ENCODE measurements around the gene PCSK4.

Gene PCSK4

DNA sequence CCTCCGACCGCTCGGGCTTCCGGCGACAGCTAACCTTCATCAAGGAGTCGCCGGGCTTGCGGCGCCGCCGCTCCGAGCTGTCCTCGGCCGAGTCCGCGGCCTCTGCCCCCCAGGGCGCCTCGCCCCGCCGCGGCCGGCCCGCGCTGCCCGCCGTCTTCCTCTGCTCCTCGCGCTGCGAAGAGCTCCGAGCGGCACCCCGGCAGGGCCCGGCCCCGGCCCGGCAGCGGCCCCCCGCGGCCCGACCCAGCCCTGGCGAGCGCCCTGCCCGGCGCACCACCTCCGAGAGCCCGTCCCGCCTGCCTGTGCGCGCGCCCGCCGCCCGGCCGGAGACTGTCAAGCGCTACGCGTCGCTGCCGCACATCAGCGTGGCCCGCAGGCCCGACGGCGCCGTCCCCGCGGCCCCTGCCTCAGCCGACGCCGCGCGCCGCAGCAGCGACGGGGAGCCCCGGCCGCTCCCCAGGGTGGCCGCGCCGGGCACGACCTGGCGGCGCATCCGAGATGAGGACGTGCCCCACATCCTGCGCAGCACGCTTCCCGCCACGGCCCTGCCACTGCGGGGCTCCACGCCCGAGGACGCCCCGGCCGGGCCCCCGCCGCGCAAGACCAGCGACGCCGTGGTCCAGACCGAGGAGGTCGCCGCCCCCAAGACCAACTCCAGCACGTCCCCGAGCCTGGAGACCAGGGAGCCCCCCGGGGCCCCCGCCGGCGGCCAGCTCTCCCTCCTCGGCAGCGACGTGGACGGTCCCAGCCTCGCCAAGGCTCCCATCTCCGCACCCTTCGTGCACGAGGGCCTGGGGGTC is 20.7 kb downstream of the PCSK4 start:
- no peak for DNase-seq

DNA sequence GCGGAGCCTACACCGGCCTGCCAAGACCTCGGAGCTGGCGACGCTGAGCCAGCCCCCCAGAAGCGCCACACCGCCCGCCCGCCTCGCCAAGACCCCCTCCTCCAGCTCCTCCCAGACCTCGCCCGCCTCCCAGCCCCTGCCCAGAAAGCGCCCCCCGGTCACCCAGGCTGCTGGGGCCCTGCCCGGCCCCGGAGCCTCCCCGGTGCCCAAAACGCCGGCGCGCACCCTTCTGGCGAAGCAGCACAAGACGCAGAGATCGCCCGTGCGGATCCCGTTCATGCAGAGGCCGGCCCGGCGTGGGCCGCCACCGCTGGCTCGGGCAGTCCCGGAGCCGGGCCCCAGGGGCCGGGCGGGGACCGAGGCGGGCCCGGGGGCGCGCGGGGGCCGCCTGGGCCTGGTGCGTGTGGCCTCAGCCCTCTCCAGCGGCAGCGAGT is 21.3 kb downstream of the PCSK4 start:
- DNase-seq, result peak; percentile 53

DNA sequence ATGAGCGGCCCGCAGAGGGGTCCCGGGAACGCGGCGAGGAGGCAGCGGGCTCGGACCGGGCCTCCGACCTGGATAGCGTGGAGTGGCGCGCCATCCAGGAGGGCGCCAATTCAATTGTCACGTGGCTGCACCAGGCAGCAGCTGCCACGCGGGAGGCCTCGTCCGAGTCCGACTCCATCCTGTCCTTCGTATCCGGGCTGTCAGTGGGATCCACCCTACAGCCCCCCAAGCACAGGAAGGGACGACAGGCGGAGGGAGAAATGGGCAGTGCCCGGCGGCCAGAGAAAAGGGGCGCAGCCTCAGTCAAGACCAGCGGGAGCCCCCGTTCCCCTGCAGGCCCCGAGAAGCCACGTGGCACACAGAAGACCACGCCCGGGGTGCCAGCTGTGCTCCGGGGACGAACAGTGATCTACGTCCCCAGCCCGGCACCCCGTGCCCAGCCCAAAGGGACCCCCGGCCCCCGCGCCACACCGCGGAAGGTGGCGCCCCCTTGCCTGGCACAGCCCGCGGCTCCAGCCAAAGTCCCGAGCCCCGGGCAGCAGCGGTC is 21.8 kb downstream of the PCSK4 start:
- DNase-seq, result no peak

DNA sequence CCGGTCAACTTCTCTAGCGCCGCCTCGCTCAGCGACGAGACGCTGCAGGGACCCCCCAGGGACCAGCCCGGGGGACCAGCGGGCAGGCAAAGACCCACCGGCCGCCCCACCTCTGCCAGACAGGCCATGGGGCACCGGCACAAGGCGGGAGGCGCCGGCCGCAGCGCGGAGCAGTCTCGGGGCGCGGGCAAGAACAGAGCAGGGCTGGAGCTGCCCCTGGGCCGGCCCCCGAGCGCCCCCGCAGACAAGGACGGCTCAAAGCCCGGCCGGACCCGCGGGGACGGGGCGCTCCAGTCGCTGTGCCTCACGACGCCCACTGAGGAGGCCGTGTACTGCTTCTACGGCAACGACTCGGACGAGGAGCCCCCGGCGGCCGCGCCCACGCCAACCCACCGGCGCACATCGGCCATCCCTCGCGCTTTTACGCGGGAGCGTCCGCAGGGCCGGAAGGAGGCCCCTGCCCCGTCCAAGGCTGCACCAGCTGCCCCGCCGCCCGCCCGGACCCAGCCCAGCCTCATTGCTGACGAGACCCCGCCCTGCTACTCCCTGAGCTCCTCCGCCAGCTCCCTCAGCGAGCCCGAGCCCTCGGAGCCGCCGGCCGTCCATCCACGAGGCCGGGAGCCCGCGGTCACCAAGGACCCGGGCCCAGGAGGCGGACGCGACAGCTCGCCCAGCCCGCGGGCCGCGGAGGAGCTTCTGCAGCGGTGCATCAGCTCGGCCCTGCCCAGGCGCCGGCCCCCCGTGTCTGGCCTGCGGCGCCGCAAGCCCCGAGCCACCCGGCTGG is 22.5 kb downstream of the PCSK4 start:
- DNase-seq, result no peak

DNA sequence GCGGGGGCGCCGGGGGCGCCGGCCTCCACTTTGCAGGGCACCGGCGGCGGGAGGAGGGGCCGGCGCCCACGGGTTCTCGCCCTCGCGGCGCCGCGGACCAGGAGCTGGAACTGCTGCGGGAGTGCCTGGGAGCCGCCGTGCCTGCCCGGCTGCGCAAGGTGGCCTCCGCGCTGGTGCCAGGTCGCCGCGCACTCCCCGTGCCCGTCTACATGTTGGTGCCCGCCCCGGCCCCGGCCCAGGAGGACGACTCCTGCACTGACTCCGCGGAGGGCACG is 23.0 kb downstream of the PCSK4 start:
- no peak for DNase-seq

DNA sequence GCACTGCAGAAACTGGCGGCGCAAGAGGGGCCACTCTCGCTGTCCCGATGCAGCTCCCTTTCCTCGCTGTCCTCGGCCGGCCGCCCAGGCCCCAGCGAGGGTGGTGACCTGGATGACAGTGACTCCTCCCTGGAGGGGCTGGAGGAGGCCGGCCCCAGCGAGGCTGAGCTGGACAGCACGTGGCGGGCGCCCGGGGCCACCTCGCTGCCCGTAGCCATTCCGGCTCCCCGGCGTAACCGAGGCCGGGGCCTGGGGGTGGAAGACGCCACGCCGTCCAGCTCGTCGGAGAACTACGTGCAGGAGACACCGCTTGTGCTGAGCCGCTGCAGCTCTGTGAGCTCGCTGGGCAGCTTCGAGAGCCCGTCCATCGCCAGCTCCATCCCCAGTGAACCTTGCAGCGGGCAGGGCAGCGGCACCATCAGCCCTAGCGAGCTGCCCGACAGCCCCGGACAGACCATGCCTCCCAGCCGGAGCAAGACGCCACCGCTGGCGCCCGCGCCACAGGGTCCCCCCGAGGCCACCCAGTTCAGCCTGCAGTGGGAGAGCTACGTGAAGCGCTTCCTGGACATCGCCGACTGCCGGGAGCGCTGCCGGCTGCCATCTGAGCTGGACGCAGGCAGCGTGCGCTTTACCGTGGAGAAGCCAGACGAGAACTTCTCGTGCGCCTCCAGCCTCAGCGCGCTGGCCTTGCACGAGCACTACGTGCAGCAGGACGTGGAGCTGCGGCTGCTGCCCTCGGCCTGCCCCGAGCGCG is 23.5 kb downstream of the PCSK4 start:
- no peak for DNase-seq

DNA sequence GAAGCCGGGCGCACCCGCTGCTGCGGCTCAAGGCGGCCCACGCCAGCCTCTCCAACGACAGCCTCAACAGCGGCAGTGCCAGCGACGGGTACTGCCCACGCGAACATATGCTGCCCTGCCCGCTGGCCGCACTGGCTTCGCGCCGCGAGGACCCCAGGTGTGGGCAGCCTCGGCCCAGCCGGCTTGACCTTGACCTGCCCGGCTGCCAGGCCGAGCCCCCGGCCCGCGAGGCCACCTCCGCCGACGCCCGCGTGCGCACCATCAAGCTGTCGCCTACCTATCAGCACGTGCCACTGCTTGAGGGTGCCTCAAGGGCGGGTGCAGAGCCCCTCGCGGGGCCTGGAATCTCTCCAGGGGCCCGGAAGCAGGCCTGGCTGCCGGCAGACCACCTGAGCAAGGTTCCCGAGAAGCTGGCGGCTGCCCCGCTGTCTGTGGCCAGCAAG is 24.1 kb downstream of the PCSK4 start:
- no peak for DNase-seq

DNA sequence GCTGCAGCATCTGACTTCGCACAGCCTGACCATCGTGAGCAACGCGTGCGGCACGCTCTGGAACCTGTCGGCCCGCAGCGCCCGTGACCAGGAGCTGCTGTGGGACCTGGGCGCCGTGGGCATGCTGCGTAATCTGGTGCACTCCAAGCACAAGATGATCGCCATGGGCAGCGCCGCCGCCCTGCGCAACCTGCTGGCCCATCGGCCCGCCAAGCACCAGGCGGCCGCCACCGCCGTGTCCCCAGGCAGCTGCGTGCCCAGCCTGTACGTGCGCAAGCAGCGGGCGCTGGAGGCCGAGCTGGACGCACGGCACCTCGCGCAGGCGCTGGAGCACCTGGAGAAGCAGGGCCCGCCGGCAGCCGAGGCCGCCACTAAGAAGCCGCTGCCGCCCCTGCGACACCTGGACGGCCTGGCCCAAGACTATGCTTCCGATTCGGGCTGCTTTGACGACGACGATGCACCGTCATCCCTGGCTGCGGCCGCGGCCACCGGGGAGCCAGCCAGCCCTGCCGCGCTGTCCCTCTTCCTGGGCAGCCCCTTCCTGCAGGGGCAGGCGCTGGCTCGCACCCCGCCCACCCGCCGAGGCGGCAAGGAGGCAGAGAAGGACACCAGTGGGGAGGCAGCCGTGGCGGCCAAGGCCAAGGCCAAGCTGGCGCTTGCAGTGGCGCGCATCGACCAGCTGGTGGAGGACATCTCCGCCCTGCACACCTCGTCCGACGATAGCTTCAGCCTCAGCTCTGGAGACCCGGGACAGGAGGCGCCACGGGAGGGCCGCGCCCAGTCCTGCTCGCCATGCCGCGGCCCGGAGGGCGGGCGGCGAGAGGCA is 24.7 kb downstream of the PCSK4 start:
- no peak for DNase-seq

DNA sequence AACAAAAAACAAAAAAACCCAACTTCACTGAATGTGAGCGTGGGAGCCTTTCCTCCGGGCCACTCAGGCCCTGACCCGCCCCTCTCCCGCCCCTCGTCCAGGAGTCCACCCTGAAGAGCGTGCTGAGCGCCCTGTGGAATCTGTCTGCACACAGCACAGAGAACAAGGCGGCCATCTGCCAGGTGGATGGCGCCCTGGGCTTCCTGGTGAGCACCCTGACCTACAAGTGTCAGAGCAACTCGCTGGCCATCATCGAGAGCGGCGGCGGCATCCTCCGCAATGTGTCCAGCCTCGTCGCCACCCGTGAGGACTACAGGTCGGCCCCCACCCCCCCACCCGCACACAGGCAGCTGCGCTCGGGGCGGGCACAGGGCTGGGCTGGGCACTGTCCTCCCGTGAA is 28.3 kb downstream of the PCSK4 start:
- DNase-seq, result no peak

DNA sequence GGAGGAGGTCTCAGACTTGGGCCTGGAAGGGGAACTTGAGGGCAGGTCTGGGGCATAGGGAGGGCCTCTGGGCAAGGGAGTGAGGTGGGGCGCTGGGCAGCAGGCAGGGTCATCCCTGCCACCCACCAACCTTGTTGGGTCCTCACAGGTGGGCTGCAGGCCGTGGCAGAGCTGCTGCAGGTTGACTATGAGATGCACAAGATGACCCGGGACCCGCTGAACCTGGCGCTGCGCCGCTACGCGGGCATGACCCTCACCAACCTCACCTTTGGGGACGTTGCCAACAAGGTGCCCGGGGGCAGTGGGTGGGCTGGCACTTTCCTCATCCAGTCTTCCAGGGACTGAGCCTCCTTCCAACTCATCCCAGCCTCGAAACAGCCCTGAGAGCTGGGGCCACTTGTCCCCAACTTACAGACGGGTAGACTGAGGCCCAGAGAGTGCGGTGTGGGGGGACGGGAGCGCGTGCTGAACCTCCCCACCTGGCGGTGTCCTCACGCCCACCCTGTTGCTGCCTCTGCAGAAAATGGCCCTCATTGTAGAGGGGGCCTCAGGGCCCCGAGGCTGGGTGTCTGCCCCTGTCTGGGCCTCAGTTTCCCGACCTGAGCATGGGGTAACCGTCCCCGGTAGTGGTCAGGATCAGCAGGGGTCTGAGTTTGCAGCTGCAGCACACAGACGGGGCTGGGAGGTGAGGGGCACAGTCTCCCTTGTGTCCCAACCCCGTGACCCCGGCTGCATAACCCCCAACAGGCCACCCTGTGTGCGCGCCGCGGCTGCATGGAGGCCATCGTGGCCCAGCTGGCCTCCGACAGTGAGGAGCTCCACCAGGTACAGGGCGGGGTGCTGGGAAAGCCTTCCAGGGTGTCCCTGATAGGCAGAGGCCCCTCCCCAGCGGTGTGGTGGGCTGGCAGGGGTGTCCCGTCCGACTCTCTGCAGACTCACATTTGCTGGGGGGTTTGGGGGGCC is 29.8 kb downstream of the PCSK4 start:
- no peak for DNase-seq

DNA sequence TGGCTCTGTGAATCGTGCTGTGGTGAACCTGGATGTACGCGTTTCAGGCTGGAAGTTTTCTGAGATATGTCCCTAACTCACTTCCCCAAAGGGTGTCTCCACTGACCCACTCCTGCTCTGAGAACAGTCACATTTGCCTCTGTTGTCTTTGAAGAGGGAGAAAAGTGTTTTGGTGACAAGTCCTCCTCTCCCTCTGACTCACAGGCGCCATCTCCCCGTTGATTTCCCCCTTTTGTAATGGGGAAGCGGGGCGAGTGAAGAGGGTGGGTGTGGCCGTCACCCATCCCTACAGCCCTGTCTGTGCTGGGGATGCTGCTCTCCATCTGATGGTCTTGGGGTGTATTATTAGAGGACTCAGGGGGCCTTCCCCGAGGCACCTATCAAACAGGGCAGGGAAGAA is 30.7 kb downstream of the PCSK4 start:
- DNase-seq, result no peak

DNA sequence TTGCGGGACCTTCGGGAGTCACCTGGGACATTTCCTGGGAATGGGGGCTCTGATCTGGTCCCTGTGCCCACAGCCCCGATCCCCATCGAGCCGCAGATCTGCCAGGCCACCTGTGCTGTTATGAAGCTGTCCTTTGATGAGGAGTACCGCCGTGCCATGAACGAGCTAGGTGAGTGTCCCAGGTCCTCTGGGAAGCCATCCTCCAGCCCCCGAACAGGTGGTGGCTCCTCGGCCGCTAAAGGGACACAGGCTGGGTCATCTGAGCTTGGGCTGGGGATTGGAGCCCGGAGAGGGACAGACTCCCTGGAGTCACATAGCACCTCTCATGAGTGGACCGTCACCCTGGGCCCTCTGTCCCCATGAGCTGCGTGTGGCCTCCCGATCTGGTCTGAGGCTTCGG is 32.3 kb downstream of the PCSK4 start:
- no peak for DNase-seq

DNA sequence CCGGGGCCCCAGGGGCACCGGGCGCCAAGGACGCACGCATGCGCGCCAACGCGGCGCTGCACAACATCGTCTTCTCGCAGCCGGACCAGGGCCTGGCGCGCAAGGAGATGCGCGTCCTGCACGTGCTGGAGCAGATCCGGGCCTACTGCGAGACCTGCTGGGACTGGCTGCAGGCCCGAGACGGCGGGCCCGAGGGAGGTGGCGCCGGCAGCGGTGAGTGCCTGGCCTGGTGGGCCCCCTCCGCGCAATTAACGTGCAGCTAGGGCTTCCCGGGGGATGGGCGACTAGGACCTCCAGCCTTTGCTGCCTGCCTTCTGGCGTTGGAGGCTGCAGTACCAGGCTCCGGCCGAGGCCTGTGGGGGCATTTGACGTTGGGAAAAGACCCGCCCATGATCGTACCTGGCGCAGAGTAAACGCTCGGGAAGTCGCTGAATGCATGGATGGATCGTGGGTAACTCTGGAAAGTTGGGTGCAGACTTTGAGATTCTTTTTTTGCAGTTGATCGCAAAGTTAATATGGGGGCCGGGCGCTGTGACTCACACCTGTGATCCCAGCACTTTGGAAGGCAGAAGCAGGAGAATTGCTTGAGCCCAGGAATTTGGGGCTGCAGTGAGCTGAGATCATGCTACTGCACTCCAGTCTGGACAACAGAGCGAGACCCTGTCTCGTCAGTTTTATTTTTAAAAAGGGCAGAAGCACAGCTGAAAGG is 33.0 kb downstream of the PCSK4 start:
- no peak for DNase-seq

DNA sequence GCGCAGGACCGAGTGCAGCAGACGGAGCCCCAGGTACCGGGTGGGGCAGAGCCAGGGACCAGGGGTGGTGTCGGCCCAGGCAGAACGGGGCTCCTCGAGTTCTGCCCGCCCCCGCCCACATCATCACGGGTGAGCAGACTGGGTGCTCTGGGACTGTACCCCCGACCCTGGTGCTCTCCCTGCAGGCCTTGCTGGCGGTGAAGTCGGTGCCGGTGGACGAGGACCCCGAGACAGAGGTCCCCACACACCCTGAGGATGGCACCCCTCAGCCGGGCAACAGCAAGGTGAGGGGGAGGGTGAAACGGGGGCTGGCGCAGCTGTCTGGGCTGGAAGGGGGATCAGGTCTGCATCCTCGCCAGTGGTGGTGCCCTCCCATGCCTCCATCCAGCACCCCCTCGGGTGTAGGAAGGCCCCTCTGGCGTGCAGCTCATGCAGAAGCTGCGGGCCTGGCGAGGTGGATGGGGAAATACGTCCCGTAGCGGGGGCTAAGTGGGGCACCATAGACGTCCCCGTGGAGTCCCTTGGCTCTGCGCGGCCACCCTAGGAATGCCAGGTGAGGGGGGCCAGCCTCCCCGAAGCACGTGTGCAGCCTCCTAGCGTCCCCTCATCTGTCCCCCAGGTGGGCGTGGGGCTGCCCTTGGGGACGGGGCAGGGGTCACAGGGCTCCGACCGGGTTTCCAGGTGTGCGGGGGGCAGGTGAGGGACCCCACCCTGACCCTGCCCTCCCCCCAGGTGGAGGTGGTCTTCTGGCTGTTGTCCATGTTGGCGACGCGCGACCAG is 33.8 kb downstream of the PCSK4 start:
- no peak for DNase-seq

DNA sequence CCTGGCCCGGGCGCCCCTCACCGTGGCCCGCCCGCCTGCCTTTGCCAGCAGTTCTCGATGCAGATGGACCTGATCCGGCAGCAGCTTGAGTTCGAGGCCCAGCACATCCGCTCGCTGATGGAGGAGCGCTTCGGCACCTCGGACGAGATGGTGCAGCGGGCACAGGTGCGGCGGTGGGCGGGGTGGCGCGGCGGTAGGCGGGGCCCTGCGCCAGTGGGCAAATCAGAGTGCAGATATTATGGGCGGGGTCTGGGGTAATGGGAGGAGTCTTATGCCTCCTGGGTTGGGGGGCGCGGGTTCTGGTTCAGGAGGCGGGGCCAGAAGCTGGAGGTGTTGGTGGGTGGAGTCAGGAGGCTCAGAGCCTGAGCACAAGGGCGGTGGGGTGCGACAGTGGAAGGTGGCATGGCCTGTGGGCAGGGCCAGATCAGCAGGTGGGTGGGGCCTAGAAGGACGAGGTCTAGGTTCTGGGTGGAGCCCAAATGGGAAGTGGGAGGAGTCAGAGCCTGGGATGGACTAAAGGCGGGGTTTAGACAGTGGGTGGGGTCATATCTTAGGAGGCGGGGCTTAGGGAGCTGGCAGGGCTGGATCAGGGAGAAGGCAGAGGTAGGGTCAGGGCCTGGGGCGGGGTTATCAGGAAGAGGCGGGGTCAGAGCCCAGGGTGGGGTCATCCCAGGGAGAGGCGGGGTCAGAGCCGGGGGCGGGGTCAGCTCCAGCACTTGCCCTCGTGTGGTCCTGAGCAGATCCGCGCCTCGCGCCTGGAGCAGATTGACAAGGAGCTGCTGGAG is 34.6 kb downstream of the PCSK4 start:
- DNase-seq, result peak; percentile 81

DNA sequence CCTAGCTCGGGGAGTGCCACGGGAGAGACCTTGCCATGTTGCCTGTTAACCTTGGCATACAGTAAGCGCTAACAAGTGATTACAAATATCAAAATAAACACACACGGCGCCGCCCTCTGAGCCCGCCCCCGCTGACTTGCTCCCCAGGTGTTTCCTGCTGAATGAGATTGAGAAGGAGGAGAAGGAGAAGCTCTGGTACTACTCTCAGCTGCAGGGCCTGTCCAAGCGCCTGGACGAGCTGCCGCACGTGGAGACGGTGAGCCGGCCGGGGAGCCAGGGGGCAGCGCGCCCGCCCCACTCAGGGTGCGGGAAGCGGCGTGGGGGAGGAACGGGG is 35.2 kb downstream of the PCSK4 start:
- no peak for DNase-seq

DNA sequence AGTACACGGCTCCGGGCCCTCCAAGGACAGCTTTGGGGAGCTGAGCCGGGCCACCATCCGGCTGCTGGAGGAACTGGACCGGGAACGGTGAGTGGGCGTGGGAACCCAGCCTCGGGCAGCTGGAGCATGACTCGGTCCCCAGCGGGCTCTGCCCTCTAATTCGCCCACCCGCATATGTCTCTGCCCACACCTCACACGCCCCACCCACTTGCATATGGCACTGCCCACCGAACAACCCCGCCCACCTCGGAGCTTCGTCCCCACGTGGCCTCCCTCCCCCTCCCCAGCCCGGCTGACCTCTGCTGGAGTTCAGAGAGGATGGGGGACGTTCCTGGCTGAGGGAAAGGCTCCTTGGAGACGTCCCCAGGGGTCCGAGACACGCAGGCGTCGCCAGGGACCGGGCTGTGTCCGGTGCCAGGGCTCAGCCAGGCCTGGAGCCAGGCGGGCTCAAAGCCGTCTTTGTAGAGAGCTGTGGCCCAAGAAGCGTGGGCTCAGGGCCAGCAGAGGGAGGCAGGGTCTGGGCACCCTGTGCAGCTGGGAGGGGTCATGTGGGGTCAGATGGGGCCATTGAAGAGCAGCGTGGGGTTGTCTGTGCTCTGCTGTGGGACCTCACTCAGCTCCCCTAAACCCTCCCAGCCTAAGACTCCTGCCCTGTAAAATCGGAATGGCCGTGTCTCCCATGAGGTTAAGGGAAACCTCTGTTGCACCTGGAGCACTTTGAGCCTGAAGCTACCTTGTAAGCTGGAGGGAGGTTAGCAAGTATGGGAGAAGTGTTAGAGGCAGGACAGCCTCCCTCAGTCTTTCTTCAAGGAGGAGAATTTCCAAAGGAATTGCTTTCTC is 36.4 kb downstream of the PCSK4 start:
- DNase-seq, result no peak
